HEK293 (cell line): ENCODE data around the gene CEP350.

Experiments used
- CTCF ChIA-PET: fragments of 350-600 bp; formaldehyde crosslinking; extraction: SDS; loops from one replicate; lab custom pipeline; 2021; ENCODE audit warnings: antibody characterized with exemption; lab: Yijun Ruan, JAX
- POLR2A ChIA-PET: fragments of 300-600 bp; formaldehyde crosslinking; extraction: SDS; loops from one replicate; lab custom pipeline; 2020; ENCODE audit warnings: antibody characterized with exemption, inconsistent platforms; lab: Yijun Ruan, JAX
- H3K27ac ChIP-seq: fragments of 200-500 bp; sonication (Bioruptor generic); 2 replicates; pipeline ENCODE4 v1.5.1; 2014; ENCODE audit warnings: low read depth, low read length, control low read depth, inconsistent platforms; ENCODE audit errors: extremely low read depth
- H3K36me3 ChIP-seq, 2 experiments: fragments of 200-500 bp in 1 of 2; sonication (Bioruptor generic) in 1 of 2; 1 replicate in 1 of 2; 2 replicates in 1 of 2; pipeline ENCODE4 v1.5.1; 2014 to 2017; ENCODE audit warnings: inconsistent platforms in 2 of 2, low read length in 2 of 2; ENCODE audit not compliant: control insufficient read depth in 2 of 2, insufficient read depth in 1 of 2
- H3K4me1 ChIP-seq: fragments of 200-500 bp; sonication (Bioruptor generic); 2 replicates; pipeline ENCODE4 v1.5.1; 2014; ENCODE audit warnings: mild to moderate bottlenecking, low read length, inconsistent platforms; ENCODE audit not compliant: control insufficient read depth, insufficient read depth
- H3K4me3 ChIP-seq: 2 replicates; pipeline ENCODE4 v1.5.1; 2011; ENCODE audit warnings: low read depth, mild to moderate bottlenecking, control low read depth, low read length, moderate library complexity
- H3K9me3 ChIP-seq: fragments of 200-500 bp; sonication (Bioruptor generic); 2 replicates; pipeline ENCODE4 v1.5.1; 2014; ENCODE audit warnings: low read depth, low read length, inconsistent platforms; ENCODE audit not compliant: control insufficient read depth, insufficient read depth
- FEZF1 ChIP-seq: fragments of 450-650 bp; formaldehyde crosslinking; IDR thresholded peaks from 2 replicates; pipeline ENCODE4 v1.5.1; 2016; ENCODE audit warnings: missing biosample characterization, missing genetic modification characterization
- GLI2 ChIP-seq: fragments of 450-650 bp; formaldehyde crosslinking; IDR thresholded peaks from 2 replicates; pipeline ENCODE4; 2017; ENCODE audit warnings: missing biosample characterization, missing genetic modification characterization, low read depth, borderline replicate concordance
- GLIS2 ChIP-seq: fragments of 450-650 bp; formaldehyde crosslinking; IDR thresholded peaks from 2 replicates; pipeline ENCODE4 v1.5.1; 2016; ENCODE audit warnings: missing biosample characterization, missing genetic modification characterization
- ZIC2 ChIP-seq: fragments of 450-650 bp; formaldehyde crosslinking; IDR thresholded peaks from 2 replicates; pipeline ENCODE4 v1.5.1; 2016; ENCODE audit warnings: missing biosample characterization, missing genetic modification characterization
- ZNF174 ChIP-seq: fragments of 450-650 bp; formaldehyde crosslinking; IDR thresholded peaks from 2 replicates; pipeline ENCODE4 v1.5.0; 2017; ENCODE audit warnings: missing biosample characterization, mild to moderate bottlenecking, missing genetic modification characterization
- ZNF335 ChIP-seq: fragments of 450-650 bp; formaldehyde crosslinking; conservative IDR thresholded peaks from 2 replicates; pipeline ENCODE4 v1.5.1; 2016; ENCODE audit warnings: missing biosample characterization, missing genetic modification characterization
- ZNF549 ChIP-seq: fragments of 450-650 bp; IDR thresholded peaks from 2 replicates; pipeline ENCODE4 v1.5.1; 2018; ENCODE audit warnings: missing biosample characterization, missing genetic modification characterization, mild to moderate bottlenecking, inconsistent platforms, moderate library complexity
- ZNF561 ChIP-seq: fragments of 450-650 bp; IDR thresholded peaks from 2 replicates; pipeline ENCODE4 v1.5.1; 2018; ENCODE audit warnings: missing biosample characterization, missing genetic modification characterization, borderline replicate concordance
- ZNF610 ChIP-seq: fragments of 450-650 bp; formaldehyde crosslinking; IDR thresholded peaks from 2 replicates; pipeline ENCODE4 v1.5.1; 2016; ENCODE audit warnings: missing biosample characterization, missing genetic modification characterization, borderline replicate concordance
- ZNF830 ChIP-seq: fragments of 450-650 bp; IDR thresholded peaks from 2 replicates; pipeline ENCODE4 v1.5.0; 2018; ENCODE audit warnings: missing biosample characterization, missing genetic modification characterization, low read depth, mild to moderate bottlenecking, moderate library complexity
- ZSCAN30 ChIP-seq: fragments of 450-650 bp; IDR thresholded peaks from 2 replicates; pipeline ENCODE4 v1.5.1; 2018; ENCODE audit warnings: missing biosample characterization, mild to moderate bottlenecking, missing genetic modification characterization, moderate library complexity
- TF ChIP-seq, protein P1 (sequence below): fragments of 450-650 bp; formaldehyde crosslinking; IDR thresholded peaks from 2 replicates; pipeline ENCODE4 v1.5.1; 2016; ENCODE audit warnings: missing biosample characterization, missing genetic modification characterization
- TF ChIP-seq, protein P2 (sequence below): fragments of 450-650 bp; formaldehyde crosslinking; IDR thresholded peaks from 2 replicates; pipeline ENCODE4 v1.5.1; 2017; ENCODE audit warnings: missing biosample characterization, mild to moderate bottlenecking, missing genetic modification characterization, moderate library complexity
- TF ChIP-seq, protein P3 (sequence below): fragments of 450-650 bp; formaldehyde crosslinking; optimal IDR thresholded peaks from 2 replicates; pipeline ENCODE3; 2016; ENCODE audit warnings: missing biosample characterization, mild to moderate bottlenecking, missing genetic modification characterization
- TF ChIP-seq, protein P4 (sequence below): fragments of 450-650 bp; IDR thresholded peaks from 2 replicates; pipeline ENCODE4 v1.5.1; 2018; ENCODE audit warnings: missing biosample characterization, missing genetic modification characterization
- TF ChIP-seq, protein P5 (sequence below): fragments of 450-650 bp; formaldehyde crosslinking; IDR thresholded peaks from 2 replicates; pipeline ENCODE4 v1.5.1; 2016; ENCODE audit warnings: missing biosample characterization, missing genetic modification characterization

Gene CEP350

DNA sequence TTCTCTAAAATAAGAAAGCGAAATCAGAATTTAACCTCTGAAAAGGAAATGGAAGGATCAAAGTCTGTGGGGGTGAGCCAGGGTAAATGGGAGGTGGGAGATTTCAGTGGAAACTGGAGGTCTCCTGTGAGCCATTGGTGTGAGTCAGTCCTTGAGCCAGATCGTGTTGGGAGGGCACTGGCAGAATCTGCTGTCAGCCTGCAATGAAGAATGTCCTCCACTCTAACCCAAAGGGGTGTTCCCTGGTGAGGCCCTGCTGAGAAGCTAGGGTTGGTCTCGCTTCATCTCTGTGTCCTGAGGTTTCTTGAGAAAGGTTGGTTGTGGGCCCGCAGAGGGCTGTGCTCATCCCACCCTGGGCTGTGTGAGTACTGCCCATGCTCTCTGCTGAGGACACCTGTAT, 202.5 kb downstream of the CEP350 start (continued):
- no peak for TF ChIP-seq ZNF335 (tag by site-specific recombination)
- TF ChIP-seq, protein P1, sequence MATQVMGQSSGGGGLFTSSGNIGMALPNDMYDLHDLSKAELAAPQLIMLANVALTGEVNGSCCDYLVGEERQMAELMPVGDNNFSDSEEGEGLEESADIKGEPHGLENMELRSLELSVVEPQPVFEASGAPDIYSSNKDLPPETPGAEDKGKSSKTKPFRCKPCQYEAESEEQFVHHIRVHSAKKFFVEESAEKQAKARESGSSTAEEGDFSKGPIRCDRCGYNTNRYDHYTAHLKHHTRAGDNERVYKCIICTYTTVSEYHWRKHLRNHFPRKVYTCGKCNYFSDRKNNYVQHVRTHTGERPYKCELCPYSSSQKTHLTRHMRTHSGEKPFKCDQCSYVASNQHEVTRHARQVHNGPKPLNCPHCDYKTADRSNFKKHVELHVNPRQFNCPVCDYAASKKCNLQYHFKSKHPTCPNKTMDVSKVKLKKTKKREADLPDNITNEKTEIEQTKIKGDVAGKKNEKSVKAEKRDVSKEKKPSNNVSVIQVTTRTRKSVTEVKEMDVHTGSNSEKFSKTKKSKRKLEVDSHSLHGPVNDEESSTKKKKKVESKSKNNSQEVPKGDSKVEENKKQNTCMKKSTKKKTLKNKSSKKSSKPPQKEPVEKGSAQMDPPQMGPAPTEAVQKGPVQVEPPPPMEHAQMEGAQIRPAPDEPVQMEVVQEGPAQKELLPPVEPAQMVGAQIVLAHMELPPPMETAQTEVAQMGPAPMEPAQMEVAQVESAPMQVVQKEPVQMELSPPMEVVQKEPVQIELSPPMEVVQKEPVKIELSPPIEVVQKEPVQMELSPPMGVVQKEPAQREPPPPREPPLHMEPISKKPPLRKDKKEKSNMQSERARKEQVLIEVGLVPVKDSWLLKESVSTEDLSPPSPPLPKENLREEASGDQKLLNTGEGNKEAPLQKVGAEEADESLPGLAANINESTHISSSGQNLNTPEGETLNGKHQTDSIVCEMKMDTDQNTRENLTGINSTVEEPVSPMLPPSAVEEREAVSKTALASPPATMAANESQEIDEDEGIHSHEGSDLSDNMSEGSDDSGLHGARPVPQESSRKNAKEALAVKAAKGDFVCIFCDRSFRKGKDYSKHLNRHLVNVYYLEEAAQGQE, result no peak
- TF ChIP-seq, protein P2, sequence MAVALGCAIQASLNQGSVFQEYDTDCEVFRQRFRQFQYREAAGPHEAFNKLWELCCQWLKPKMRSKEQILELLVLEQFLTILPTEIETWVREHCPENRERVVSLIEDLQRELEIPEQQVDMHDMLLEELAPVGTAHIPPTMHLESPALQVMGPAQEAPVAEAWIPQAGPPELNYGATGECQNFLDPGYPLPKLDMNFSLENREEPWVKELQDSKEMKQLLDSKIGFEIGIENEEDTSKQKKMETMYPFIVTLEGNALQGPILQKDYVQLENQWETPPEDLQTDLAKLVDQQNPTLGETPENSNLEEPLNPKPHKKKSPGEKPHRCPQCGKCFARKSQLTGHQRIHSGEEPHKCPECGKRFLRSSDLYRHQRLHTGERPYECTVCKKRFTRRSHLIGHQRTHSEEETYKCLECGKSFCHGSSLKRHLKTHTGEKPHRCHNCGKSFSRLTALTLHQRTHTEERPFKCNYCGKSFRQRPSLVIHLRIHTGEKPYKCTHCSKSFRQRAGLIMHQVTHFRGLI (tag by site-specific recombination), result no peak
- TF ChIP-seq ZNF610 (tag by site-specific recombination), result no peak
- TF ChIP-seq, protein P3, sequence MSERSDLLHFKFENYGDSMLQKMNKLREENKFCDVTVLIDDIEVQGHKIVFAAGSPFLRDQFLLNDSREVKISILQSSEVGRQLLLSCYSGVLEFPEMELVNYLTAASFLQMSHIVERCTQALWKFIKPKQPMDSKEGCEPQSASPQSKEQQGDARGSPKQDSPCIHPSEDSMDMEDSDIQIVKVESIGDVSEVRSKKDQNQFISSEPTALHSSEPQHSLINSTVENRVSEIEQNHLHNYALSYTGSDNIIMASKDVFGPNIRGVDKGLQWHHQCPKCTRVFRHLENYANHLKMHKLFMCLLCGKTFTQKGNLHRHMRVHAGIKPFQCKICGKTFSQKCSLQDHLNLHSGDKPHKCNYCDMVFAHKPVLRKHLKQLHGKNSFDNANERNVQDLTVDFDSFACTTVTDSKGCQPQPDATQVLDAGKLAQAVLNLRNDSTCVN (tag by site-specific recombination), result no peak
- TF ChIP-seq, protein P4, sequence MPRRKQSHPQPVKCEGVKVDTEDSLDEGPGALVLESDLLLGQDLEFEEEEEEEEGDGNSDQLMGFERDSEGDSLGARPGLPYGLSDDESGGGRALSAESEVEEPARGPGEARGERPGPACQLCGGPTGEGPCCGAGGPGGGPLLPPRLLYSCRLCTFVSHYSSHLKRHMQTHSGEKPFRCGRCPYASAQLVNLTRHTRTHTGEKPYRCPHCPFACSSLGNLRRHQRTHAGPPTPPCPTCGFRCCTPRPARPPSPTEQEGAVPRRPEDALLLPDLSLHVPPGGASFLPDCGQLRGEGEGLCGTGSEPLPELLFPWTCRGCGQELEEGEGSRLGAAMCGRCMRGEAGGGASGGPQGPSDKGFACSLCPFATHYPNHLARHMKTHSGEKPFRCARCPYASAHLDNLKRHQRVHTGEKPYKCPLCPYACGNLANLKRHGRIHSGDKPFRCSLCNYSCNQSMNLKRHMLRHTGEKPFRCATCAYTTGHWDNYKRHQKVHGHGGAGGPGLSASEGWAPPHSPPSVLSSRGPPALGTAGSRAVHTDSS (tag by site-specific recombination), result no peak
- TF ChIP-seq ZIC2 (tag by site-specific recombination), result peak; percentile 78
- 0 out of 2 replicates have a peak, but pooled peaks have one; percentile 12 for TF ChIP-seq GLIS2 (tag by site-specific recombination)
- TF ChIP-seq ZSCAN30 (tag by site-specific recombination), result no peak
- TF ChIP-seq, protein P5, sequence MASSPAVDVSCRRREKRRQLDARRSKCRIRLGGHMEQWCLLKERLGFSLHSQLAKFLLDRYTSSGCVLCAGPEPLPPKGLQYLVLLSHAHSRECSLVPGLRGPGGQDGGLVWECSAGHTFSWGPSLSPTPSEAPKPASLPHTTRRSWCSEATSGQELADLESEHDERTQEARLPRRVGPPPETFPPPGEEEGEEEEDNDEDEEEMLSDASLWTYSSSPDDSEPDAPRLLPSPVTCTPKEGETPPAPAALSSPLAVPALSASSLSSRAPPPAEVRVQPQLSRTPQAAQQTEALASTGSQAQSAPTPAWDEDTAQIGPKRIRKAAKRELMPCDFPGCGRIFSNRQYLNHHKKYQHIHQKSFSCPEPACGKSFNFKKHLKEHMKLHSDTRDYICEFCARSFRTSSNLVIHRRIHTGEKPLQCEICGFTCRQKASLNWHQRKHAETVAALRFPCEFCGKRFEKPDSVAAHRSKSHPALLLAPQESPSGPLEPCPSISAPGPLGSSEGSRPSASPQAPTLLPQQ (tag by site-specific recombination), result peak; percentile 50
- TF ChIP-seq ZNF830 (tag by site-specific recombination), result no peak
- TF ChIP-seq ZNF549 (tag by site-specific recombination), result no peak
- no peak for TF ChIP-seq GLI2 (tag by site-specific recombination)

DNA sequence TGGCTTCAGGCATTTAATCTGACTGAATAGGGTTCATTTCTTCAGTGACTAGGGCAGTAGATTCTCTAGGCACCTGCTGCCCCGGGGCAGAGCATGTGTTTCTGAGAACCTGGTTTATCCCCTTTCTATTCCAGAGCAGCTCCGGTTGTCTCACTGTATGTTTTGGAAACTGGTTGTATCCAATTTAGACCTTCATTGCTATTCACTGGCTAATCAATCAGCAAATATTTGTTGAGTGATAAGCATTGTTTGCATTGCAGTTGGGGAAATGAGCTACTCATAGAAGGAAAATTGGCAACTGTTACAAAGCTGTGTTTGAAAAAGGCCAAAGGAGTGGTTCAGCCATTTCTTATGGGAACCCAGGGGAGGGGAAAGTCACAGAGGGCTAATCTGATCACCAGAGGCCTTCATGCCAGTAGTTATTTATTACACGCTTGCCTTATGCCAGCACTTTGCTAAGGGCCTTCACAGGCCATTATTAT, 203.0 kb downstream of the CEP350 start:
- no peak overlapping the region for H3K4me3 ChIP-seq
- H3K27ac ChIP-seq, result no peak overlapping the region
- H3K9me3 ChIP-seq, result no peaks in the 10 kb centered on the region
- ChIA-PET CTCF (interaction anchor here (0.6 to 6.6 kb wide), 5 partner anchors 10 to 290 kb away, joined by 3 to 37 read pairs (median 4); no protein-coding TSS in a partner anchor), POLR2A (no interaction called here)
- TF ChIP-seq, protein P3 (tag by site-specific recombination), result no peak
- TF ChIP-seq ZNF174 (no peak), ZNF561 (tag by site-specific recombination) (no peak), FEZF1 (peak; percentile 31; the same call in 1 of the 2 replicates)
- H3K4me1 ChIP-seq, result peaks cover 11% of the 10 kb centered on the region
- no peaks in the 10 kb centered on the region for H3K36me3 ChIP-seq
